Astrocyte (in vitro differentiated cells and primary cell): ENCODE data around the gene ASPSCR1.

ENCODE experiments used
- EZH2 ChIP-seq: IDR thresholded peaks from 2 replicates; pipeline ENCODE4 v1.6.1; 2012; ENCODE audit warnings: mild to moderate bottlenecking, low read length, inconsistent platforms; ENCODE audit not compliant: insufficient read depth
- TF ChIP-seq, protein P1 (sequence below): IDR thresholded peaks from 2 replicates; pipeline ENCODE4 v1.5.1; 2011; ENCODE audit warnings: low read depth, mild to moderate bottlenecking, inconsistent platforms, low read length, moderate library complexity; ENCODE audit not compliant: insufficient read depth

- TF ChIP-seq, protein P1, sequence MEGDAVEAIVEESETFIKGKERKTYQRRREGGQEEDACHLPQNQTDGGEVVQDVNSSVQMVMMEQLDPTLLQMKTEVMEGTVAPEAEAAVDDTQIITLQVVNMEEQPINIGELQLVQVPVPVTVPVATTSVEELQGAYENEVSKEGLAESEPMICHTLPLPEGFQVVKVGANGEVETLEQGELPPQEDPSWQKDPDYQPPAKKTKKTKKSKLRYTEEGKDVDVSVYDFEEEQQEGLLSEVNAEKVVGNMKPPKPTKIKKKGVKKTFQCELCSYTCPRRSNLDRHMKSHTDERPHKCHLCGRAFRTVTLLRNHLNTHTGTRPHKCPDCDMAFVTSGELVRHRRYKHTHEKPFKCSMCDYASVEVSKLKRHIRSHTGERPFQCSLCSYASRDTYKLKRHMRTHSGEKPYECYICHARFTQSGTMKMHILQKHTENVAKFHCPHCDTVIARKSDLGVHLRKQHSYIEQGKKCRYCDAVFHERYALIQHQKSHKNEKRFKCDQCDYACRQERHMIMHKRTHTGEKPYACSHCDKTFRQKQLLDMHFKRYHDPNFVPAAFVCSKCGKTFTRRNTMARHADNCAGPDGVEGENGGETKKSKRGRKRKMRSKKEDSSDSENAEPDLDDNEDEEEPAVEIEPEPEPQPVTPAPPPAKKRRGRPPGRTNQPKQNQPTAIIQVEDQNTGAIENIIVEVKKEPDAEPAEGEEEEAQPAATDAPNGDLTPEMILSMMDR: no peak
- peak; percentile 36 for TF ChIP-seq EZH2
These were observed 48.7 kb upstream of the ASPSCR1 start for GRCh38 chr17:81928544-81929252.
